HPDE6-E6E7 (cell line): ENCODE results near the gene GTF2F1.
"Not testable (repeated sequence)": the region's sequence is repeated elsewhere in the genome, so short reads cannot be mapped to it uniquely, and the experiment has no call there.

Source experiments
- DNase-seq: peaks from one replicate; pipeline ENCODE4 v3.0.0; 2011; ENCODE audit warnings: missing footprints; ENCODE audit errors: extremely low spot score

Gene GTF2F1

DNA sequence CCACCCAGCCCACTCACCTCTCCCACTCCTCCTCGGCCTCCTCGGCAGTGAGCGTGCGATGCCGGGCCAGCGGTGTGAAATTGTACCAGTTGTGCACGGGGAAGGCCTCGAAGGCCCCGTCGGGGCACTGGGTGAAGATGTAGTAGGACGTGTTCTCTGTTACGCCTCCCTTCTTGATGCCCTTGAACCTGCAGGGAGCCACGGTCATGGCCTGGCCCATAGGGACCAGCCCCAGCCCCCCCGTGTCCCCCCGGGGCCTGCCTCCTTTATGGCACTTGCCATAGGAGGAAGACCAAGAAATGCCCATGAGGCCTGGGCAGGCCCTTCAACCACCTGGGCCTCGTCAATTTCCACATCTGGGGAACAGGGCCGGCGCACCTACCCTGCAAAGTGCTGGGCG lies 5.6 kb downstream of the GTF2F1 start:
- DNase-seq, result no peak

DNA sequence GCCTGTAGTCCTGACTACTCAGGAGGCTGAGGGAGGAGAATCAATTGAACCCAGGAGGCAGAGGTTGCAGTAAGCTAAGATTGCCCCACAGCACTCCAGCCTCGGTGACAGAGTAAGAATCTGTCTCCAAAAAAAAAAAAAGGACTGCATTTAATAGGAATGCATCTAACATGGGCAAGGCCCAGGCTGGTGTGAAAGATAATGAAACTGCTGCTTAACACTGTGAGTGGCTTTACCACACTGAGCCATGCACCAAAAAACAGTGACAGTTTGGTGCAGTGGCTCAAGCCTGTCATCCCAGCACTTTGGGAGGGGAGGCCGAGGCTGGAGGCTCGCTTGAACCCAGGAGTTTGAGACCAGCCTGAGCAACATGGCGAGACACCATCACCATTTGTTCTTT lies 8.6 kb downstream of the GTF2F1 start:
- no peak for DNase-seq

DNA sequence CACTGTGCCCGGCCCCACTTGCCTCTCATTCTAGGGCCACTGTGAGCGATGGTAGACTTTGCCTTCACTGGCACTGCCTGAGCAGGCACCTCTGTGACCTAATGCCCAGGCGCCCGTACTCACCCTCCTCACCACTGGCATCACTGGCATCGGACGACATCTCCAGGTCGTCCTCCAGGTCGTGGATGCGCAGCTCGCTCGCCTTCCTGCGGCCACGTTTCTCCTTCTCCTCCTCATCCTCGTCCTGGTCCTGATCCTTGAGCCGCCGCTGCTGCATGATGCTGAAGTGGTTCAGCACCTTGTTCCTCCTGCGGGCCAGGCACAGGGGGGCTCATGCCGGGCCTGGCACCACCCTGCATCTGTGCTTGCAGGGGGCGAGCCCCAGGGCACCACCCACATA lies 9.8 kb downstream of the GTF2F1 start:
- DNase-seq, result no peak

DNA sequence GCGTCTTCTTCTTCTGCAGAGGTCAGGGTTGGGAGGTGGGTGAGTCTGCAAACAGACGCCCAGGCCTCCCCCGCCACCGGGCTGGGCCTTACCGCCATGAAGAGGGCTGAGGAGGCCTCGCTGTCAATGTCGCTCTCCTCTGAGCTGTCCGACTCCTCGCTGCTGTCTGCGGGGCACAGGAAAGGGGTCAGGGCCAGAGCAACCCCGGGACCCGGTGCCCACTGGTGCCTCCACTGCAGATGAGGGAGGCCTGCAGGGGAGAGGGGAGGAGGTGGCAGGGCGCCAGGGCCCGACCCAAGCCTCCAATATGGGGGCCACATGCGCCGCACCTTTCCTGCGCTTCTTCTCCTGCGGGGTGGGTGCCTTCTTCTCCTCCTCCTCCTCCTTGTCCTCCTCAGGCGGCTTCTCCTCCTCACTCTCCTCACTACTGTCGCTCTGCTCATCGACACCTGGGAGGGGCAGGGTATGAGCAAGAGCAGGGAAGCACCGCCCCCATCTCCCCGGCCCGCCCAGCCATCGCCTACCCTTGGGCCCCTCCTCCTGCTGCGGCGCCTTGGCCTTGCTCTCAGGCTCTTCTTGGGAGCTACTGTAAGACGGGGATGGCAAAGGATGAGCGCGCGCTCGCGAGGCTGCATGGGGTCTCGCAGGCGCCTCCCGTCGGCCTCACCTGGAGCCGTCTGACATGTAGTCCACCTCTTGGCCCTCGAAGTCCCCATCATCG lies 11.8 kb downstream of the GTF2F1 start:
- DNase-seq, result no peak

DNA sequence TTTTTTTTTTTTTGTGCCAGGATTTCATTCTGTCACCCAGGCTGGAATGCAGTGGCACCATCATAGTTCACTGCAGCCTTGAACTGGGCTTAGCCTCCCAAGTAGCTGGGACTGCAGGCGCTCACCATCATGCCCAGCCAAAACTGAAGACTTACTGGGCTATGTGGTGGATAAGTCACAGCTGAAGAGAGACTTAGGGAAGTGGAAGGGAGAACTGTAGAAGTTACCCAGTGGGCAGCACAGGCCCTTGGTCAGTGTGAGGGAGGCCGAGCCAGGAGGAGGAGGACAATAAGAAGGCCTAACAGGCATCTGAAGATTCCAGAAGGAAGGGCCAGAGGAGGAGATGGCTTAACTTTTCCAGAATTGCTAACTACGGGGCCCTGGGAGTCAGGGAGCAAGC lies 13.2 kb downstream of the GTF2F1 start:
- DNase-seq, result no peak

DNA sequence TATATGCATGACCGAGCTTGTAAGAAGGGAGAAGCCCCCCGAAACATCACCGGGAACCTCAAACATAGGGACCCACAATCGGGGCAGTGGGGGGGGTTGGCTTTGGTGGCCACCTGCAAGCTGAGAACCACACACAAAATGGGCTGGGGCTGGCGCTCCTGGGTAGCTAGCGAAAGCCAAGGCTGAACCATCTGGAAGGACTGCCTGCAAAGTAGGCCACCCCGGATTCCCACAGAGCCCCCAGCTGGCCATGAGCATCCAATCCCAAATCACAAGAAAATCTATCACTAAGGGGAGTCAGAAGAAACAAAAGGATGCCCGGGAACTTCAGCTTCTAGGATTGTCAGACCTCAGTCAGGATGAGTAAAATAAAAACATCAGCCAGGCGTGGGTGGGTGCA lies 14.5 kb downstream of the GTF2F1 start:
- DNase-seq, result no peak

DNA sequence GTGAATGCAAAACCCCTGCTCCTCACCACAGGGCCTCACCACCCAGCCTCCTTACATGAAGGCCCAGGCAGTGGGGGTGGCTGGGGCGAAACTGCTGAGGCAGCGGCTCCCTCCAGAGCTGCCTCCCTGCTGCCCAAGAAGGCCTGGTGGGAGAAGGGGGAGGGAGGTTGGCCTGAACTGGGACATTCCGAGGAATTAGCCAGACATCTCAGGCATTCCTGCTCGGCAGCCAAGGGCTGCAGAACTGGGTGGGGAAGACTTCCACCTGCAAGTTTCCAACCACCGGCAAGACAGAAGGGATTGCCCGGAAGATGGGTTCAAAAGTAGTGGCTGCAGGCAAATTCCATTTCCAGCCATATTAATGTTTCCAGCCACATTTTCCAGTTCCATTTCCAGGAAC lies 14.9 kb downstream of the GTF2F1 start:
- no peak for DNase-seq

DNA sequence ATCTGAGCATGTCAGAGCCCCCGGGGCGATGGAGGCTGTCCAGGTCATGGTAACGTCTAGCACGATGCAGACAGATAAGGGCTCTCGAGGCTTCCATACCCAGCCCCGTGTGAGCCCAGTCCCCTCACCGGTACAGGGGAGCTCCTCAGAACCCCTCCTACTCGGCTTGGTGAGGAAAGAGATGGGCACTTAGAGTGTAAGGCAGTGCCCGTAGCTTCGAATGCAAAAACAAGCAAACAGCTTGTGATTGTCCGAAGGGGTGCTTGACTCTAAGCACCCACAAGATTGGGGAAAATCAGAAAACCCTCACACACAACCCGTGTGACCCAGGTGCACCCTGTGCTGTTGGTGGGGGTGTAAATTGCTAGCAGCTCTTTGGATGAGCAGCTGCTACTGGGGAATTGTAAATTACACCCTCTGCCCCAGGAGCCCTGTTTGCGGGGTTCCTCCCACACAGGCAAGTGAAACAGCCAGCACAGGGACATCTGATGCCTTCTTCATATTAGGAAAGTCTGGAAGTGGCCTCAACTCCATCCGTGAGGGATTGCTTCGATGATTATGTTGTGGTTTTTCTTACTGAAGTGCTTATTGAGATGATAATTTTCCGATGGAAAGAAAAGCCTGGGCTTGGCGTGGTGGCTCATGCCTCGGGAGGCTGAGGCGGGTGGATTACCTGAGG lies 16.3 kb downstream of the GTF2F1 start:
- no peak for DNase-seq

DNA sequence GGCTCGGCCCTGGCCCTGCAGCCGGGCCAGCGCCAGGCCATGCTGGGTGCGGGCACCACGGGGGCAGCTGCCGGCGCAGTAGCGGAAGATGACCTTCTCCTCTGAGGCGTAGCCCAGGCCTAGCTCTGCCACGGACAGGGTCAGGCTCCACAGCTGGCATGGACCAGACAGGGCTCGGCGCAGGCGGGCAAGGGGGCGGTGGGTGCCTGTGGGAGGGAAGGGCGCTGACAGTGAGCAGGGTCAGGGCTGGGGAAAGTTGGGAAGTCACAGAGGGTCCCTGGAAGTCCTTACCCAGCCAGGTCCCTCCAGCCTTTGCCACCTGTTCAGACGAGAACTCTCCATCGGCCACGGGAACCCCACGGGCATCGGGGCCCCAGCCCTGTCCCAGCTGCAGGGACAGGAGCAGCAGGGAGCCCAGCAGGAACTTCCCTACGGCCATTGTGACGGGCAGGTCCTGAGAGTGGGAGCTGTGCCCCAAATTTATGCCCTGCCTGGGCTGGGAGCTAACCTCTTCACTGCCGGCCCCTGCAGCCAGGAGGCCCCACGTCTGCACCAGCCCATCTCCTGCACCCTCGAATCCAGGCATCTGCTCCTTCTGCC lies 17.5 kb downstream of the GTF2F1 start, which contains the start of gene PSPN:
TSS of gene PSPN (minus strand) at position 523 of the 600 bp plus-strand sequence. CDS start at position 439, 84 bp downstream.
- no peak for DNase-seq

DNA sequence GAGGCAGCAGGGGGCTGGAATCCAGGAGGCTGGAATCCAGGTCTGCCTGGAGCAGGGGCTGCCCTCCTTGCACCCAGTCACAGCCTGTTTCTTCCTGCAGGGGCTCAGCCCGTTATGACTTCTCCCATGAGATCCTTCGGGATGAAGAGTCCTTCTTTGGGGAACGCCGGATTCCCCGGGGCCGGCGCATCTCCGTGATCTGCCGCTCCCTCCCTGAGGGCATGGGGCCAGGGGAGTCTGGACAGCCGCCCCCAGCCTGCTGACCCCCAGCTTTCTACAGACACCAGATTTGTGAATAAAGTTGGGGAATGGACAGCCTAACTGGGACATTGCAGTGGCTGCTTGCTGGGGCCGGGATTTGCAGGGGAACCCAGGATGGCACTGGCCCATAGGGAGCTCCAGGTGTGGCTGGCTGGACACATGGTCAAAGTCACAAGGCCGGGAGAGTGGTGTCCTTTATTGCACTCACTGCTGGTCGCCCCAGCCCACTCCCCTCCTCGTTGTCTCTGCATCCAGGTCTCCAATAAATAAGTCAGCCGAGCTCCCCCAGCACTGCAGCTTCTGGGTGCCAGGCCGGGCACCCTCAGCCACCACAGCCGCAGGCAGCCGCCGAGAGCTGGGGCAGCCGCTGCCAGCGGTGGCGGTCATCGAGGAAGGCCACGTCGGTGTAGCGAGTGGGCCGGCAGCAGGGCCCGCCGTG lies 18.1 kb downstream of the GTF2F1 start:
- no peak for DNase-seq

DNA sequence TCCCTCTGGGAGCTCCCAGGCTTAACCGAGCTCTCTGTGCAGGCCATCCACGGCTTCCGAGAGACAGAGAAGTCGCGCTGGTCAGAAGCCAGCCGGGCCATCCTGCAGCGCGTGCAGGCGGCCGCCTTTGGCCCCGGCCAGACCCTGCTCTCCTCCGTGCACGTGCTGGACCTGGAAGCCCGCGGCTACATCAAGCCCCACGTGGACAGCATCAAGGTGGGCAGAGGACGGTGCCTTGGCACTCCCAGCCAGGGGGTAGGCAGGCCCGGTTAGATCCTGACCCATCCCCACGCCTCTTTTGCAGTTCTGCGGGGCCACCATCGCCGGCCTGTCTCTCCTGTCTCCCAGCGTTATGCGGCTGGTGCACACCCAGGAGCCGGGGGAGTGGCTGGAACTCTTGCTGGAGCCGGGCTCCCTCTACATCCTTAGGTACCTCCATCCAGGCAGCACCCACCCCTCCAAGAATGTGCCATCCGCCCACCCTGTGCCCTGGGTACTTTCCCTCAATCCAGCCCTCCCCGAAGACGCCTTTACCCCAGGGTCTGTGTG lies 18.7 kb downstream of the GTF2F1 start:
- no peak for DNase-seq

DNA sequence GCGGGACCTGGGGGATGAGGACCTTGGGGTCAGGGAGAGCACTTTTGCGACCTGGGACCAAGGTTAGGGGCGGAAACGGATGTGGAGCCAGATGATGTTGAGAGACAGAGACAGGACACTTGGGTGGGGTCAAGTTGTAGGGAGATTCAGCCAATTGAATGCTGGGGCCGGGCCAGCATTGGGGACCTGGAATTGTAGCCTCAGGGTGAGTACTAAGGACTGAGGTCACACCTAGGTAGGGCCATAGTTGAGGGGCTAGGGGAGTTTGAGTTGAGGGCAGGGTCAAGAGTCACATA lies 19.2 kb downstream of the GTF2F1 start:
- DNase-seq, result no peak

DNA sequence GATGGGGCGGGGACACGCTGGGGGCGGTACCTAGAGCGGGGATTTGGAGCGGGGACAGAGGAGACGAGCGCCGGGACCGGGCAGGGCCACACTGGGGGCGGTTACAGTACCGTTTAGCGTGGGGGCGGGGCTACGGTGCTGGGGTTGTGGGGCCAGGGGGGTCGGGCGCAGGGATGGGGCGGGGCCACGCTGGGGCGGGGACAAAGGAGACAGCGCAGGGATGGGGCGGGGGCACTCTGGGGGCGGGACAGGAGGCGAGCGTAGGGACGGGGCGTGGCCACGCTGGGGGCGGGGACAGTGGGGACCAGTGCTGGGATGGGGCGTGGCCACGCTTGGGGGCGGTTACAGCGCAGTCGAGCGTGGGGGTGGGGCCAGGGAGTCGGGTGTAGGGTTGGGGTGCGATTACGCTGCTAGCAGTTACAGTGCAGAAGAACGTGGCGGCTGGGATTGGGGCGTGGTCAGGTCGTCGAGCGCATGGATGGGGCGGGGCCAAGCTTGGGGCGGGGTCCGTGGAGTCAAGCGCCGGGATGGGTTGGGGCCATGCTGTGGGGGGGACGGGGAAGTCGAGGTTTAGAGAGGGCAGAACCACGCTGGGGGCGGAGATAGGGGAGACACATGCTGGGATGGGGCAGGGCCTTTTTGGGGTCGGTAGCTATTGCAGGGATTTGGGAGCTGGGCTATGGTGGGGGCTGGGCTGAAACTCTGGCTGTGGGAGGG lies 19.7 kb downstream of the GTF2F1 start:
- DNase-seq, result peak; percentile 97

DNA sequence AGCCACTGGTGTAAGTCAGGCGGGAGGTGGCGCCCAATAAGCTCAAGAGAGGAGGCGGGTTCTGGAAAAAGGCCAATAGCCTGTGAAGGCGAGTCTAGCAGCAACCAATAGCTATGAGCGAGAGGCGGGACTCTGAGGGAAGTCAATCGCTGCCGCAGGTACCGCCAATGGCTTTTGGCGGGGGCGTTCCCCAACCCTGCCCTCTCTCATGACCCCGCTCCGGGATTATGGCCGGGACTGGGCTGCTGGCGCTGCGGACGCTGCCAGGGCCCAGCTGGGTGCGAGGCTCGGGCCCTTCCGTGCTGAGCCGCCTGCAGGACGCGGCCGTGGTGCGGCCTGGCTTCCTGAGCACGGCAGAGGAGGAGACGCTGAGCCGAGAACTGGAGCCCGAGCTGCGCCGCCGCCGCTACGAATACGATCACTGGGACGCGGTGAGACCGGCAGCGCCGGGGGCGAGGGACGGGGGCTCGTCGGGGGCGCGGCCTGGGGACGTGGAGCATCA lies 20.3 kb downstream of the GTF2F1 start, which contains the start of gene ALKBH7:
TSS of gene ALKBH7 (plus strand) at position 201 of the 502 bp plus-strand sequence. CDS start at position 228, 27 bp downstream.
- peak; percentile 98 for DNase-seq

DNA sequence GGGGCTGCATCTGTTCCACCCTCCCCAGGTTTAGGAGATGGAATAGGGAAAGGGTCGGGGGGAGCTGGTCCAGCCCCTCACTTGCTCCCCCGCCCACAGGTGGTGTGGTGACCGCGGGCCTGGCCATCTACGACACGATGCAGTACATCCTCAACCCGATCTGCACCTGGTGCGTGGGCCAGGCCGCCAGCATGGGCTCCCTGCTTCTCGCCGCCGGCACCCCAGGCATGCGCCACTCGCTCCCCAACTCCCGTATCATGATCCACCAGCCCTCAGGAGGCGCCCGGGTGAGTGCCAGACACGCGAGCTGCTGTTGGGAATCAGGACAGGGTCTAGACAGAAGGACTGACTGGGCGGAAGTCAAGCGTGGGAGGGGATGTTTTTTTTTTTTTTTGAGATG lies 28.6 kb downstream of the GTF2F1 start:
- DNase-seq, result no peak

DNA sequence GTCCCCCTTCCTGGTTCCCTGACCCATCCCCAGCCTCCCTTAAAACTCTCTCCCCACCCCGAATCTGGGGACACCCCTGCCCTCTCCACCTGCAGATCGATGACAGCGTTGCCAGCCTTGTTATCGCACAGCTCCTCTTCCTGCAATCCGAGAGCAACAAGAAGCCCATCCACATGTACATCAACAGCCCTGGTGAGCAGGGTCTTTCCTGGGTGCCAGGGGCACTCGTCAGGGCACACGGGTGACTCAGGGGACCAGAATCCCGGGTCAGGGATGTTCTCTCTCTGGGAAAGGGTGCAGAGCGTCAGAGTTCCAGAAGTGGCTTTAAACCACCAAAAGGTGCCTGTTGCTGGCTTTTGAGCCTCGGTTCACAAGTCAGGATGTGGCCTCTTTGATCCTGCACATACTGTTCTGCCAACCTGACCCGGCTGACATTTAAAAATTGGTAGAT lies 30.6 kb downstream of the GTF2F1 start:
- DNase-seq, result no peak

DNA sequence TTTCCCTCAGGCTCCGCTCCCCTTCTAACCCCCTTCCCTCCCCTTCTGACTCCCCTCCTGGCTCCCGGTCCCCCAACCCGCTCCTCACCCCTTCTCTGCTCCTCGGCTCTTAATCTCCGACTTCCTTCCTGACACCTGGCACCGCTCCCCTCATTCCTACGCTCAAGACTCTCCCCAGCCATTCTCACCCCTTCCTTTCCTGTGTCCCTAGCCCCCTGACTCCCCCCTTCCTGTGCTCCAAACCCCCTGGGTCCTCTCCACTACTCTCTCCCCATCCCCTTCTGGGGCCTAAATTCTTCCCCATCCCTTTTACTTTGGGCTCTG lies 31.0 kb downstream of the GTF2F1 start:
- DNase-seq, result no peak

DNA sequence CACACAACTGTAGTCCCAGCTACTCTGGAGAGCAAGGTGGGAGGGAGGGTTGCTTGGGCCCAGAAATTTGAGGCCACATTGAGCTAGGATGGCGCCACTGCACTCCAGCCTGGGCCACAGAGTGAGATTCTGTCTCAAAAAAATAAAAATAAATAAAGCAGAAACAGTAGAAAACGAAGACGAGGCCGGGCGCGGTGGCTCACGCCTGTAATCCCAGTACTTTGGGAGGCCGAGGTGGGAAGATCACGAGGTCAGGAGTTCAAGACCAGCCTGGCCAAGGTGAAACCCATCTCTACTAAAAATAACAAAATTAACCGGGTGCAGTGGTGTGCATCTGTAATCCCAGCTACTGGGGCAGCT lies 32.1 kb downstream of the GTF2F1 start:
- not testable (repeated sequence) for DNase-seq

DNA sequence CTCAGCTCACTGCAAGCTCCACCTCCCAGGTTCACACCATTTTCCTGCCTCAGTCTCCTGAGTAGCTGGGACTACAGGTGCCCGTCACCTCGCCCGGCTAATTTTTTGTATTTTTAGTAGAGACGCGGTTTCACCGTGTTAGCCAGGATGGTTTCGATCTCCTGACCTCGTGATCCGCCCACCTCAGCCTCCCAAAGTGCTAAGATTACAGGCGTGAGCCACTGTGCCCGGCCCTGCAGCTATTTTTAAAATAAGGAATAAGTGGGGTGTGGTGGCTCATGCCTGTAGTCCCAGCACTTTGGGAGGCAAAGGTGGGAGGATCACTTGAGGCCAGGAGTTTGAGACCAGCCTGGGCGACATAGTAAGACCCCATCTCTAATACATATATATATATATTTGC lies 32.5 kb downstream of the GTF2F1 start:
- not testable (repeated sequence) for DNase-seq

DNA sequence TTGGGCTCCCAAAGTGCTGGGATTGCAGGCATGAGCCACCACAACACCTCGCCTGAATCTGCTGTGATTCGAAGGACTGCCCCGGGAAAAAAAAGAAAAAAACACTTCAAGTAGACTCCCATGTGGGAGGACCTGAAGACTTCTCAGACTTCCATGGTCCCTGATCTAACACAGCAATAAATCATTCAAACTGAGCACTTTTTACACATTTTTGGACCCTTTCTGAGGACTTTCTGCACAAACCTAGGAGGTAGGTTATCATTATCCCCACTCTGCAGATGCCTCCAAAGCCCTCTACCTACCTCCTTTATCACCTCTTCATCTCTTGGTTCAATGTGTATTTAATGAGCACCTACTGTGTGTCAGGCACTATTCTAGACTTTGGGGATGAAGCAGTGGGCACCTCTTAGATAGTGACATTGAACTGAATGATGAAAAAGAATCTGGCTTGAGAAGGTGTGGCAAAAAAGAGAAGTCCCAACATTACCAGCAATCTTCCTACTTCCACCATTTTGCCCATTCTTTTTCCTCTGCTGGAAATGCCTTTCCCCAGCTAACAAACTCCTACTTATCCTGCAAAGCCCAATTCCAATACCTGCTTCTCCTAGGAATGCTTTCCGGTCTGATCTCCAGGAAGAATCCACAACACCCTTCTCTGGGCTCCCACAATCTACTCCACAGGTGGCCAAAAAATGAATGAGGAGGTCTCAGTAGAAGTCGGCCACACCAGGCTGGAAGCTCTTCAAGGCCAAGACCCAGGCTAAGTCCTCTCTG lies 33.2 kb downstream of the GTF2F1 start:
- DNase-seq, result no peak

DNA sequence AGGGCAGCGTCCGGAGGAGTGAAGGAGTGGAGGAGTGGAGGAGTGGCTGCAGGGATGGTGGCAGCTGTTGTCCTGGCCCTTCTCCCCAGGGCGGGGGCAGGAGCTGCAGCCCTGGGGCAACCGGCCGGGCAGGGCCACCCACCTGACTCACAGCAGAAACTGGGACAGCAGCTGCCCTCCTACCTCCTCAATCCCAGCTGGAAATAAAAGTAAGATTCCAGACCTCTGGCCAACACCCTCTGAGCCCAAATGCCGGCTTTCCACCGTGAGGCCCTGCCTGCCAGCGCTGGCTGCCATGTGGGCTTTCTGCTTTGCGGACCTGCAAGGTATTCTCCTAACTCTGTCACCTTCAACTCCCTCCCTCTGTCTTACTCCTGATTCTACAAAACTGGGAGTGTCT lies 35.0 kb downstream of the GTF2F1 start:
- no peak for DNase-seq
